ENCODE data around the gene NKG7.

- TF ChIP-seq CTCF (IDR thresholded peaks at IDR 0.05; ENCODE audit: low read length): no peak
- no peak for TF ChIP-seq EZH2 (IDR thresholded peaks at IDR 0.05; ENCODE audit: borderline replicate concordance, low read length)
Measured at GRCh38 chr19:51337861-51338562, 34.4 kb downstream of the NKG7 start.

Measured in OCI-LY1 (cell line).